Tibial nerve (tissue), 3 donors: Measurements from ENCODE around the gene MYH14.

ENCODE experiments used
- CTCF ChIP-seq, 5 experiments: fragments of 200-600 bp in 3 of 5; fragments of 450-650 bp in 2 of 5; sonication (generic) in 3 of 5; IDR thresholded peaks; one replicate each; pipeline ENCODE4 v1.5.1; 2016 to 2019; ENCODE audit warnings: antibody characterized with exemption in 5 of 5, mild to moderate bottlenecking in 3 of 5, moderate library complexity in 2 of 5
- POLR2A ChIP-seq, 2 donors: fragments of 450-650 bp; IDR thresholded peaks; one replicate each; pipeline ENCODE4 v1.6.1; 2017; ENCODE audit warnings: antibody characterized with exemption in 2 of 2, mild to moderate bottlenecking in 2 of 2, moderate library complexity in 2 of 2

GRCh38 chr19:50287331-50287730 lies 83.9 kb downstream of the MYH14 start:
- TF ChIP-seq POLR2A (IDR thresholded peaks at IDR 0.05) (no peak), CTCF (IDR thresholded peaks at IDR 0.05) (no peak)
